ENCODE results near the gene IMPG1. TPM values are rescaled to one million over a fixed set of nuclear protein-coding genes. Genes with fewer than 3 reads are reported as not detected.

The IMPG1 gene
- total RNA-seq, 1 donor from 2014 or later = not detected

DNA sequence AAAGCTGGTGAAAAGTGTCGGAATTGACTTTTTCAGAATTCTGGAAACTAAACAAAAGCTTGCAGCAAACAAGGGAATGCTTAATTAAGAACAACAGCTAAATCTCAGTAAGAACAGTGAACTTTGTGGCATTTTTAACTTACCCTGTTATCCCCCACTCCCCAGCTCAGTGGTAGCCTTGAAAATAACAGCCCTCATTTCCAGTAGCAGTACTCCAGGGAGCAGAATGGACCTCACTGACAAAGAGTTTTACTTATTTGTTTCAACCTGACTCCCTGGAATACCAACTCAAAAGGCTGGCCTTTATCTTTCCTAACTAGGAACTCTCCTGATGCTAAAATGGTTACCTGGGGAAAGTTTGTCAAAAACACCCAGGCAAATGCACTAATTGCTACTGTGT is 108.9 kb downstream of the IMPG1 start:
- ATAC-seq (no peak), DNase-seq (ENCODE audit: low spot score) (no peak)
- intact Hi-C loops (cut with DNase I) = no loop called here

DNA sequence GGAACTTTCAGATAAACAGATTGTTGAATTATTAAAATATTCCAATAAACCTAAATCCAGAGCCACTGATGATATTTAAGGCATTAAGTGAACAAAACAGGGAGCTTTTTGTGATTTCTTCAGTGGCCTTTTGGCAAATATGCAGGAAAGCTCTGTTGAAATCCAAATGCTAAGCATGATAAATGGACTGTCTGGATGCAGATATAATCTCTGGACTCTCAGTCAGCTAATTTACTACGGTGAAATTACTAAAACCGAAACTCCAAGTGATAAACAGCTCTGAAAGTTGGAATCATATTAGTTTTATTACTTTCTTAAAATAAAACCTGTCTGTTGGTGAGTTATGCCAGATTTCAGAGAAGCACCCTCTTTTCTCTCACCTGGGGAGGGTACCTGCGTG is 120.3 kb downstream of the IMPG1 start:
- intact Hi-C loops (cut with DNase I) = no loop called here
- ATAC-seq (no peak), DNase-seq (ENCODE audit: low spot score) (no peak)

DNA sequence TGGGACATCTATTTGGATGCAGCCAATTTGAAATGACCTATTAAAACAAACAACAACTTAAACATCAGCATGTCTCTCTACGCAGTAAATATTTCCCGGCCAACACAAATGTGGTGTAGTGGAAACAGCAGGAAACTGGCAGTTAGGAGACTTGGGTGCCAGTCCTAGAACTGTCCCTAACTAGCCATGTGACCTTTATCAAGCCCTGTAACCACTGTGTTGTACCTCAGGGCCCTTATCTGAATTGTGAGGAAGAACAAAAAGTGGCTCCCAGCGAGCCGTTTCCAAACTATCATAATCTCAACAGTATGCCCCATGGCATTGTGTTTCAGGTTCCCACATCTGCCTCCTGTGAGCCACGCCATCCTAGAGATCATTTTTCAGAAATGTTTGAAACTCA is 124.5 kb downstream of the IMPG1 start:
- DNase-seq (ENCODE audit: low spot score) = no peak
- no peak for ATAC-seq
- intact Hi-C loops (cut with DNase I) = no loop called here

DNA sequence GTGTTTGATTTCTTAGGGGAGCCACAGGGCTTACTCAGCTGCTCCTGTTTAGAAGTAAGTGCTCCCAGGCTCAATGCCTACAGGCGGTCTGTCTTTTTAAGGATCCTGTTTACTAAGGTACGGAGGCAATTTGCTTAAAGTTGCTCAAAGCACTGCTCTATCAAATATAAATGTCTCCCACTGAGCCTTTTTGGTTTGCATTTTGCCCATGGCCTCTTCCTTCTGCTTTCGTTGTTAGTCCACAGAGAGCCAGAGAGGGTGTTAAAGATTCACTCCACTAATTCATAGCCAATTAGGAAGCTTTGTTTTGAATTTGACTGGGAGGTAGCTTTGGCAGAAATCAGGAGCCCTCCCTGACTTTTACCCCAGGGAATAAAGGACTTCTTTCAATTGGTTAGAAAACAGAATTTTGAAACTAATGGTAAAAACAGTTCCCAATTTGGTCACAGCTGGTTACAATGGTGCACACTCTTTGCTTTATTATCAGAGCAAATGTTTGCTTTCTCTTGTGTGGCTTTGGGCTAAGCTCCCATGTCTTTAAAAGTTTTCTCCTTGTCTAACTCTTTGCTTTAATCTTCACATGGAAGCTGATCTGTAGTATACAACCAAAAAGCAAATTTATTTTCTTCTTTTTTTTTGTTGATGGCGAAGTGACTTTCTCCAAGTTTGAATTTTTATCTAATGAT is 126.2 kb downstream of the IMPG1 start:
- DNase-seq (ENCODE audit: low spot score) (no peak), ATAC-seq (no peak)
- intact Hi-C loops (cut with DNase I) = no loop called here

DNA sequence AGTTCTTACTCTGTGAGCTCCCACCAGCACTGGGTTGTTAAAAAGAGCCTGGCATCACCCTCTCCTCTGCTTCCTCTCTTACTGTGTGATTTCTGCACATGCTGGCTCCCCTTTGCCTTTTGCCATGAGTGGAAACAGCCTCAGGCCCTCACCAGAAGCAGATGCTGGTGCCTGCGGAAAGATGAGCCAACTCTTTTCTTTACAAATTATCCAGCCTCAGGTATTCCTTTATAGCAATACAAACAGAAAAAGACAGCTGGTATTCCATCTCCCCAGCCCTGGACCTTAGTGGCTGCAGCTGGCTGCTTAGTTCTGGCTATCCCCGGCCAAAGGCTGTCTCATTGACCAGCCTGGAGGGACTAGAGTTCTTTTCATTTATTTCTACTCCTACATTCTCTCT is 129.1 kb downstream of the IMPG1 start:
- no peak for DNase-seq (ENCODE audit: low spot score)
- intact Hi-C loops (cut with DNase I) = no loop called here
- ATAC-seq = no peak

DNA sequence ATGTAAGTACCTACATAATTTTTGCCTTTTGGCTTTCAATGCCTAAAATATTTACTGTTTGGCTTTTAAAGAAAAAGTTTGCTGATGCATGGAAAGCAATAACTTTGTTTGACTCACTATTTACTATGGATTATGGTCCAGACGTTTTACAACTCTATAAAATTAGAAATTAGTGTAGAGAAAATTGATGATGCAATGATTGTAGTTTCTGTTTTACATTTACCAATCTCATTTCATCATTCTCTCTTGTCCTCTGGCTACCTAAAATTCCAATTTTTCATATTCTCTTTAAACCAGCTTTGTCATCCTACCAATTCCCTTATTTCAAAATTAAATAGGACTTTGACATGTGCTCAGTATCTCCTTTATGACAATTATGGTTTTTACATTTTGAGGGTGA is 131.0 kb downstream of the IMPG1 start:
- intact Hi-C loops (cut with DNase I) = no loop called here
- ATAC-seq (no peak), DNase-seq (ENCODE audit: low spot score) (no peak)

DNA sequence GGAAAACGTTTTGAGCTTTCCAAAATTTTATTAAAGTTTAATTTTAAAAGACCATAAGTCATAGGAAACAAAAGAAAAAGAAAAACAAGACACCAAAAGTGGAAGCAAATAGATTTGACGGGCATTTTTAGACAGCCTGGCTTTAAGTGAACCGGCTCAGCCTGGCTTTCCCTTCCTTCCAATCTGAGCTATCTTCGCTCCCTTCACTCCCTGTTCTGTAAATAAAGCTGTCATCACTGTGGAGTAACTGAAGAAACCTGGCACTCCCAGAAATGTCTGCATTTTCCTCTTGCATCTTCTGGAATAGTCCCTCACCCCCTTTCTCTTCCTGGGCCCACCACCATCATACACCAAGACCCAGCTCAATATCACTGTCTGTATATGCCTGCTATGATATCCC is 131.9 kb downstream of the IMPG1 start:
- intact Hi-C loops (cut with DNase I) = no loop called here
- ATAC-seq (no peak), DNase-seq (ENCODE audit: low spot score) (no peak)

DNA sequence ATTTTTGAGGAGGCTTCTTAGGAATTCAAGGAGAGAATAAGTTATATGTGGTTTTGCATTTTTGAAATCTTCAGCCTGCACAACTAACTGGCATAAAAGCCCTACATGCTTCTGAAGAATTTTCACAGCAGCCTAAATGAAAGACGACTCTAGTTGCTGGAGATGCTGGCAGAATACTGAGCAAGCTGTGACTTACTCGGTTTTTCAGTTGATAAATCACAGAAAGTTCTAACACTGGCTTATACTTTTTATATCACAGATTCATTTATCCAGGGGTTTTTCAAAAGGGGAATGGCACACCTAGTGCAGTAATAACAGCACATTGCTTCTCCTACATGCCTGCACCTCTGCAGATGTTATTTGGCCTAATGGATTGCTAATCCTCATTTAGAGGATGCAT is 134.6 kb downstream of the IMPG1 start:
- intact Hi-C loops (cut with DNase I) = no loop called here
- ATAC-seq = no peak

DNA sequence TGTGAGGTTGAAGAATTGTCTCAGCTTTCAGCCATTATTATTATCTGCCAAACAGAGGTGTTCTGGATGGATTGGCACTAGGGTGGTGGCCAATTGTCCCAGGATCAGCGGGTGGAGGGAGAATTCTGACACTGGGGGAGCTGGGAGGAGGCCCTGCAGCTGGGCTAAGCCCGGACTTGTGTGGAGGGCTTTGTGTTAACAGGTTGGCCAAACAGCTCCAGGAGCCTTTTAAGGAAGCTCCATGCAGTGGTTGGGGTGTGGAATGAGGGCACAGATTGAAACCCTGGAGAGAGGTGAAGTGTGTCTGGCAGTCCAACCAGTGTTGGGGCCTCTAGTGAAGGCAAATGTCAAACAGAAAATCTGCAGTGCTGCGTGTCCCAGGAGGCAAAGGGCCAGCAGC is 135.8 kb downstream of the IMPG1 start:
- ATAC-seq (no peak), DNase-seq (ENCODE audit: low spot score) (no peak)
- intact Hi-C loops (cut with DNase I) = no loop called here

More for the DNA sequence above, 134.6 kb downstream of the IMPG1 start:
- no peak for DNase-seq (ENCODE audit: low spot score)

DNA sequence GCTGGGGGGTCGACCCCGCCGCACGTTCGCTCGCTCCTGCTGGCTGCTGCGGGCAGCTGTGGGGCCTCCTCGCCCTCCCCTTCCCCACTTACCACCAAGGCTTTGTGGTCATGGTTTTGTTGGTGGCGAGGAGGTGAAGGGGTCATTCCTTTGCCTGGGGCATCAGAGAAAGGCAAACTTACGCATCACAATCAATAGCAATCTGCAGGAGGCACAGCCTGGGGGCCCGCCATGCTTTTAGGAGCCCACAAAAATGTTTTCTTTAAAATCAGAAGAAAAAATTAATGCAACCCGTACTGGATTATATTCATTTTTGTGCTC is 137.0 kb downstream of the IMPG1 start:
- peak; percentile 38 for ATAC-seq

DNA sequence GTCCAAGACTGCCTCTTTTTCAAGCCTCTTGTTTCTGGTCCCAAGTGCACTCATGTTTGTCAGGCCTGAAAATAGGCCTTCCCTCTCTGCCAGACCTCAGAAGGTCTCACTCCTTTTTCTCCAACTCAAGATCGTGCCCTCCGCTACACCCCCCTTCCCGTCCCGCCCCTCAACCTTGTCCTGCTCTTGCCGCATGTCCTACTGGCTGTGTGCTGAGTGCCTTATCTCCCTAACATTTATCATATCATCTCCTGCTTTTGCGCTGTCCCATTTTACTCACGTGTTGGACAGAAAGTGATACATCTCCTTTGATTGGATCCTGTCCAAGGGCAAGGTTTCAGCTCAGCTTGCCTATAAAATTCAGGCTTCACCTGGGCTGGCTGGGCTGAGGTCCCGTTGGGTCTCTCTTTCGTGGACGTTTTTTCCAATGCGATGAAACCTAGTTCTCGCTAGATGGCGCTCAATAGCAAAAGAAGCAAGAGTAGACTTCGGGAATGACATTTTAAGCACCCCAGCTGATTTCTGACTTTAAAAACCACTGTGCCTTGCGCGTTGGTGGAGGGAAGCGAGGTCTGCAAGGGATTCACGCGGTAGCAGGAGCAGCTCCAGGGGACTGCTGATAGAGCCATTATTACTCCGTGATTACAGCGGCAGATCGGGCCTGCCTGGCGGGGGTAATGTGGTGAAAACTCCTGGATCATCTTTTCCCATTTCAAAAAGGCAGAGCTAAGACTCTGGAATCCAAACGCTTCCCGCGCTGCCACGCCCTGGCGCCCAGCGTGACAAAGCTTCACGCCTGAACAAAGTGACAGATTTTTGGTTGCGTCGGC is 137.6 kb downstream of the IMPG1 start:
- ATAC-seq = peak; percentile 79
- intact Hi-C loops (cut with DNase I) = no loop called here
- DNase-seq (ENCODE audit: low spot score) = peak; percentile 57

More for the DNA sequence above, 137.0 kb downstream of the IMPG1 start:
- intact Hi-C loops (cut with DNase I) = no loop called here
- DNase-seq (ENCODE audit: low spot score) = no peak

DNA sequence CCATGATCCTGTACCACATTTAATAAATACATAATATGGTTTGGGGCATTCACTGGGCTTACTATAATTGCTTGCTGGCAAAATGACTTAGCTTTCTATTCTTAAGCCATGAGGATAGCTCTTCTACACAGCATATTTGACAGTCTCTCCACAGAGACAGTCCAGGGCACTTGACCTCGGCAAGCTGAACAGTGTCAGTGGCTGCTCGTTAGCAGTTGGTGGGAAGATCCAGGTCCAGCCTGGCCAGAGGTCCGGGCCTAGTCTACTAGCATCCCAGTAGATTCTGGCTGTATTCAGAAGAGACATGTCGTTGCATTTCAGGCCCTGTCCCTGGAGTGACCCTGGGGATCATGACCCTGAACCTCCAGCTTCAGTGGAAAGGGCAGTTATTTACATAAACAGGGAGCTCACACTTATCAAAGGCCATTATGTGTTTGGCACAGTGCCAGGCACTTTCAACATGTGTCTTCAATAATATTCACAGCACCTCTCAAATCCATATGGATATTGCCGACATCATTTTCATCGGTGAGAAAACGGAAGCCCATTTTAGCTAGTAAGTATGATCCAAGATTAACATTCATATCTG is 139.0 kb downstream of the IMPG1 start:
- intact Hi-C loops (cut with DNase I) = no loop called here
- ATAC-seq = no peak
- DNase-seq (ENCODE audit: low spot score) = no peak

DNA sequence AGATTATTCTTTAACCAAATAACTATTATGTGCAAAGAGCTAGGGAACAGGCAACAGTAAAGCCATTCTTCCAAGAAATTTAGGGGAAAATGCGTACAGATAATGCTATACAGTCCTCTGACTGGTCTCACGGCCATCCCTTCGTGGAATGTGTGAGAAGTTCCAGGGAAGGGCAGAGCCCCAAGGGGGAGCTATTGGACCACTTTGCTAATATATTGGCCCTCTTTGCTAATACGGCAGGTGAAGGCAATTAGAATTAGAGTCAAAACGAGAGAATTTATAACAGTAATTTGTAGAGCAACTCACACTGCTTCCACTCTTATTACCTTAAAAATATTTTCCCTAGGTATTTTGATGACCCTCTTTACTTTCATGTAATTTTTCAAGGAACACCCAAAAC is 140.4 kb downstream of the IMPG1 start:
- no peak for DNase-seq (ENCODE audit: low spot score)
- intact Hi-C loops (cut with DNase I) = no loop called here
- ATAC-seq = no peak

DNA sequence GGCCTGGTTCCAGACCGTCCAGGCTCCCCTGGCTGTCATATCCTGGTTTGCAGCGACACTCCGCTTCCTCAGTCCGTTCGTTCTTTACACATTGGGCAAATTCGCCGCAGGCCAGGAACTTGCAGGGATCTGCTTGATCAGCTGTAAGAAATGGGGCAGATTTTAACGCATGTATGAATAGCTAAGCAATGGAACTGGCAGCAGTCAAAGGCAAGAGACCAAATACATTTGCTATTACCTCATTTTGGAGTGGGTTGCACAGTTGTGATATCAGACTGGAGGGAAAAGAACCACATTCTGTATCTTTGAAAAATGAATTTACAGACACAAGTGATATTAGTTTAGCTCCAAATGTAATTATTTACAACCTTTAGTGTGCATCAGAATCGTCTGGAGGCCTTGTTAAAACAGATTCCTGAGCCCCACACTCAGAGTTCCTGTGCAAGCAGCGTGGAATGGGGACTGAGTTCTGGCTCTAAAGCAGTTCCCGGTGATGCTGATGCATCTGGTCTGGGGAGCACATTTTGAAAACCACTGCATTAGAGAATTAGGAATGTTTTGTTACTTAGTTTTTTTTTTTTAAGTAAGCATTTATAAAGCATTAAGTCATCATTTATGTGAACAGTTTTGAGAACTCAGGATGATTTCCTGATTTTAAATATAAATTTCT is 141.3 kb downstream of the IMPG1 start:
- DNase-seq (ENCODE audit: low spot score) = no peak
- no peak for ATAC-seq
- intact Hi-C loops (cut with DNase I) = no loop called here

DNA sequence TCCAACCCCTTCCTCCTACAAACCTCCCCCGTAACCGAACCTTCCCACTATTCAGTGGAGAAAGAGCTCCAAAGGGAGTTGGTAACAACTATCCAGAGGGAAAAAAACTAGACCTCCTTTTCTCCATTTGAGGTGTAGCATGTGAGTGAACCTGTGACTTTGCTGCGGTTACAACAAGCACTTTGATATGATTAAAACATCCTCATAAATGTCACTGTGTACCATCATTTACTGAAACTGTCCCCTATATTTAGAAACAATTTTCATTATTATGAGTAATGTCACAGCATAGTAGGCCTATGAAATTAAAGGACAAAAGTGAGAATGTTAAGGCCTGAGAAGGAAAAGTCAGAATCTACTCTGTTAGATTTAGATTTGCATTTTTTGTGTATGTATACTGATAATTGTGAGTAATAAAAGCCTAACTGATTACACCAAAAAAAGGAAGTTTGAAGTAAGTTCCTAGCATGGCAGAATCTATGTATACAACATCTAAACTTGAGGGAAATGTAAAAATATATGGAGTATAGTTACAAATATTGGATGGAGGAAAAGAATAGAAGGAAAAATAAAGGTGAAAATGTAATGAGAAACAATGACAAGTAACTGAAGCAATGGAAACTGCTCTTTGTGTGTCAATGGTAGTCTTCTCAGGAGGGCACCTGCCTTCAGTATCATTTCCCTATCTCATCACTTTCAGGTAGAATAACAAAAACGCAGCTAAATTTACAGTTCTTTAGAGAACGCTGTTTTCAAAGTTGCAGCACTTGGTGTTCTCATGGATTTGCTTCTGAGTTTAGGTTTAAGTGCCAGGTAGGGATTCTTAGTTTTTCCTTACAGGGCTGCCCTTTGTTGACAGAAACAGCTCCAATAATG is 145.9 kb downstream of the IMPG1 start:
- DNase-seq (ENCODE audit: low spot score) (no peak), ATAC-seq (no peak)
- intact Hi-C loops (cut with DNase I) = no loop called here

DNA sequence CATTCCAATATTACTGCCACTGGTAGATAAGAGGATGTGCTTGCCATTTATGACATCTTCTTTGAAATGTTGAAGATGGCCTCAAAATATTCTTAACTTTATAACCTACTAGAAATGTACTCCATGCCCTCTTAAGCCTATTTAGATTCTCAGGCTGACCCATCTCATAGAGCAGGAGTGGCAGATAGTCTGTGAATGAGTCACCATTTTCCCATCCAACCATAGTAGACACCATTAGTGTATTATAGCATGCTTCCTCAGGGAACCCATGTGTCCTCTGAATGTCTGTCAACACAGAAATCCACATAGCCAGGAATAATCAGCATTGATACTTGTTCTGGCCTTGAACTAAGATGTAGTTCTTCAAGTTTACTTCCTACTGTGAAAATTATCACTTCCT is 150.2 kb downstream of the IMPG1 start:
- DNase-seq (ENCODE audit: low spot score) (no peak), ATAC-seq (no peak)
- intact Hi-C loops (cut with DNase I) = no loop called here

DNA sequence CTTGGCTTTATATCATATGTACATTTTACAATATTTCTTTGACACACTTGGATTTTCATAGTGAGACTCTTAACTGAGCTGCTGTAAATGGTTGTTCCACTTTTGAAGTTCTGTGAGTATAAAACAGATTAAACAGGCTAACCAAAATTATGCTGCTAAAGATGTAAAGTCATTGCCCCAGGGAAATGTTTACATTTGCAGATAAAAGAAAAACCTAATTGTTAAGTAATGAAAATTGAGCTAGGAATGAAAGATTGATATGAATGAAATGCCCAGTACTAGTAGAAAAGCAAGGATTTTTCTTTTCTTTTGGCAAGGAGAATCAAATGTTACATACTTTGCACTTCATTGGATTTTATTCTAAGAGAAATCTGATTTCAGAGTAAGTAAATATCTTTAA is 159.4 kb downstream of the IMPG1 start:
- ATAC-seq (no peak), DNase-seq (ENCODE audit: low spot score) (no peak)
- intact Hi-C loops (cut with DNase I) = no loop called here

DNA sequence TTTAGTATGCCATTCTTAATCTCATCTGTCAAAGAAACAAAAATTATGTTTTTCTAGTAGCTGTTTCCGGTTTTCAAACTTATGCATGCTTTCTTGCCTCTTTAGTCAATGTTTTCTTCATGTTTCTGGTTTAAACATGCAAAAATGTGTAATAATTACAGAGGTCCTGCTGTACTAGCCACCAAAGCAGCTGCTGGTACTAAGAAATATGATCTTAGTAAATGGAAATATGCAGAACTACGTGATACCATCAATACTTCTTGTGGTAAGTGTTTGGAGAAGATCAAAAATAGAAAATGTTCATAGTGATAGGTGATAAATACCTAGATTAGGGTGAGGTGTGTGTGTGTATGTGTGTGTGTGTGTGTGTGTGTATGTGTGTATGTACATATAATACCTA is 165.0 kb downstream of the IMPG1 start:
- ATAC-seq = no peak

DNA sequence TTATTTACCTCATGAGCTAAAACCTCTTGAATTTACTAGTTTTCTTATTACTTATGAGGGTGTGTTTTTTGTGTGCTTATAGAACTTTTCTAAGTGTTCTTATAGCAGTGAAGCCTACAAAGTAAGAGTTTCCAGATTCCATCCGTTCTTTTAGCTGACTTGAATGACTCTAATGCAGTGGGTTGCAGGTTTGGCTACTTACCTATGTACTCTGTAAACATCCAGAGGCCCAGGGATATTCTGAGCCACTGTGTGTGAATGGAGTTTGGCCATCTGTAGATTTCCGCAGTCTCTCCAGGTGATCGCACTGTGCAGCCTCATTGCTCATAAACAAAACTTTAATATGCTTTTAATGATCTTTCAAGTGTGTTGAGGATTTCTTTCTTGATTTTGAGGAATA is 165.6 kb downstream of the IMPG1 start:
- ATAC-seq (no peak), DNase-seq (ENCODE audit: low spot score) (no peak)
- intact Hi-C loops (cut with DNase I) = no loop called here

More for the DNA sequence above, 165.0 kb downstream of the IMPG1 start:
- intact Hi-C loops (cut with DNase I) = no loop called here
- DNase-seq (ENCODE audit: low spot score) = no peak
